GM06990 (cell line): ENCODE results near the gene WNT9A.

Source experiments
- DNase-seq: peaks from one replicate; pipeline ENCODE4 v3.0.0-alpha.2; 2011; ENCODE audit not compliant: insufficient read length; ENCODE audit errors: extremely low read depth
- H3K27me3 ChIP-seq: replicated peaks from 2 replicates; pipeline ENCODE4 v1.6.0; 2011; ENCODE audit warnings: low read length; ENCODE audit not compliant: control insufficient read depth, insufficient read depth
- H3K36me3 ChIP-seq: 2 replicates; pipeline ENCODE4 v1.5.1; 2011; ENCODE audit warnings: low read length; ENCODE audit not compliant: control insufficient read depth, insufficient read depth
- H3K4me3 ChIP-seq: replicated peaks from 2 replicates; pipeline ENCODE4 v1.5.1; 2011; ENCODE audit warnings: low read depth, mild to moderate bottlenecking, control low read depth, low read length
- TF ChIP-seq, protein P1 (sequence below): IDR thresholded peaks from 2 replicates; pipeline ENCODE4 v1.5.1; 2011; ENCODE audit warnings: low read length, control low read depth, mild to moderate bottlenecking, inconsistent platforms; ENCODE audit not compliant: insufficient read depth, poor library complexity, severe bottlenecking

The WNT9A gene

DNA sequence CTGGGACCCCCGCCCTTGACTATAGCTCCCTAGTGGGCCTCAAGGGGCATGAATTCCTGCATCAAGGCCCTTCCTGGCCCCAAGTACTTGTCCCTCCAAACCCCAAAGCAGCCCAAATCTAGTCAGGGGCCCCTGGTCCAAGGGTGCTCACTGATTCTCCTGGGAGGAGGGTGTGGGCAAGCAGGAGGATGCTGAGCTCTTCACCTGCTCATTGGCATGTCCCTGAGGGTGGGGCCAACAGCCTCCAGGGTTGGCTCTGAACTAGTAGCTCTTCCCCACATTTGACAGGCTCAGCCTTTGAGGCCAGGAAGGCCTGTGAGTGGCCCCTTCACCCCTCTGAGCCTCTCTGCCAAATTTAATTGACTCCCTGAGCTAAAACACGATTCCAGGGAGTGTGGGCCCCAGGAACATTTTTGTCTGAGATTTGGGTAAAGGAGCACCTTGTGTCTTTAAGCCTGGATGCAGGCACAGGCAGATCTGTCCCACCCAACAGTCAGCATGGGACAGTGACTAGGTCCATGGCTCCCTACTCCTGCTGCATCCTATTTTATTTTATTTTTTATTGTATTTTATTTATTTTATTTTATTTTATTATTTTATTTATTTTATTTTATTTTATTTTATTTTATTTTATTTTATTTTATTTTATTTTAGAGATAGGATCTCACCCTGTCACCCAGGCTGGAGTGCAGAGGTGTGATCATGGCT, 11.0 kb upstream of the WNT9A start:
- Histone ChIP-seq H3K36me3 (no peaks in the 10 kb centered on the region), H3K4me3 (no peak overlapping the region), H3K27me3 (no peaks in the 10 kb centered on the region; the same call in none of the 2 replicates)
- no peak for DNase-seq
- TF ChIP-seq, protein P1, sequence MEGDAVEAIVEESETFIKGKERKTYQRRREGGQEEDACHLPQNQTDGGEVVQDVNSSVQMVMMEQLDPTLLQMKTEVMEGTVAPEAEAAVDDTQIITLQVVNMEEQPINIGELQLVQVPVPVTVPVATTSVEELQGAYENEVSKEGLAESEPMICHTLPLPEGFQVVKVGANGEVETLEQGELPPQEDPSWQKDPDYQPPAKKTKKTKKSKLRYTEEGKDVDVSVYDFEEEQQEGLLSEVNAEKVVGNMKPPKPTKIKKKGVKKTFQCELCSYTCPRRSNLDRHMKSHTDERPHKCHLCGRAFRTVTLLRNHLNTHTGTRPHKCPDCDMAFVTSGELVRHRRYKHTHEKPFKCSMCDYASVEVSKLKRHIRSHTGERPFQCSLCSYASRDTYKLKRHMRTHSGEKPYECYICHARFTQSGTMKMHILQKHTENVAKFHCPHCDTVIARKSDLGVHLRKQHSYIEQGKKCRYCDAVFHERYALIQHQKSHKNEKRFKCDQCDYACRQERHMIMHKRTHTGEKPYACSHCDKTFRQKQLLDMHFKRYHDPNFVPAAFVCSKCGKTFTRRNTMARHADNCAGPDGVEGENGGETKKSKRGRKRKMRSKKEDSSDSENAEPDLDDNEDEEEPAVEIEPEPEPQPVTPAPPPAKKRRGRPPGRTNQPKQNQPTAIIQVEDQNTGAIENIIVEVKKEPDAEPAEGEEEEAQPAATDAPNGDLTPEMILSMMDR: no peak

DNA sequence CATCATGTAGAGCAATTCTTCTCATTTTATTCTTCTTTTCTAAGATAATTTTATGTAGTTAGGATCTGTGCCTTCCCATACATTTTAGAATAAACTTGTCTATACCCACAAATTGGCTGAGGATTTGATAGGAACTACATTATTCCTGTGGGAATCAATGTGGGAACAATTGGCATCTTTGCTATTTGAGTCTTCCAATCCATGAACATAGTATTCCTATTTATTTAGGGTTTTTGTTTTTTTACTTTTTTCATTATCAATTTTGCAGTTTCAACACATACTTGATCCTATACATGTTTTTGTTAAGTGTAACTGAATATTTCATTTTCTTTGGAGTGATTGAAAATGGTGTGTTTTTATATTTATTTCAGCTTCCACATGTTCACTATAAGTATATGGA, 8.1 kb upstream of the WNT9A start:
- TF ChIP-seq, protein P1: no peak
- no peak for DNase-seq

DNA sequence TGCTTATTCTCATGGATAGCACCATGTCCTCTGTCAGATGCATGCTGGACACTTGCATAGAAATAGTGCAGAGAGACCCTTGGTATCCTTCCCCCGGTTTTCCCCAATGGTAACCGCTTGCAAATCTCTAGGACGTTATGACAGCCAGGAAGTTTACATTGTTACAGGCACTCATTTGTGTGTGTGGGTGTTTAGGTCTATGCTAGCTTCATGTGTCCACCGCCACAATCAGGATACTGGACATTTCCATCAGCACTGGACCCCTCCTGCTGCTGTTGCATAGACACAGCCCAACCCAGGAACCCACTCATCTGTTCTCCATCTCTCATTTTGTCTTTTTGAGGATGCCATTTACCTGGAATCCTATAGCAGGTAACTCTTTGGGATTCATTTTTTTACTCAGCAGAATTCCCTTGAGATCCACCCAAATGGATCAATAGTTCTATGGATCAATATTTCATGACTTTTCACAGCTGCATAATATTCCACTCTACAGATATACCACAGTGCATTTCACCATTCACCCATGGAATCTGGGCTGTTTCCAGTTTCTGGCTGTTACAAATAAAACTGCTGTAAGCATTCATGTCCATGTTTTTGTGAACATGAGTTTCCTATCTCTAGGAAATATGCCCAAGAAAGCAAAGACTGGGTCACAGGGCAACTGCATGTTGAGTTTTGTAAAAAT, 6.6 kb upstream of the WNT9A start:
- no peak for DNase-seq
- no peak overlapping the region for H3K4me3 ChIP-seq
- TF ChIP-seq, protein P1: no peak
- H3K36me3 ChIP-seq: no peaks in the 10 kb centered on the region
- H3K27me3 ChIP-seq: no peaks in the 10 kb centered on the region; the same call in none of the 2 replicates

More for the DNA sequence above, 8.1 kb upstream of the WNT9A start:
- Histone ChIP-seq H3K36me3 (no peaks in the 10 kb centered on the region), H3K27me3 (no peaks in the 10 kb centered on the region; the same call in 1 of the 2 replicates), H3K4me3 (no peak overlapping the region)

DNA sequence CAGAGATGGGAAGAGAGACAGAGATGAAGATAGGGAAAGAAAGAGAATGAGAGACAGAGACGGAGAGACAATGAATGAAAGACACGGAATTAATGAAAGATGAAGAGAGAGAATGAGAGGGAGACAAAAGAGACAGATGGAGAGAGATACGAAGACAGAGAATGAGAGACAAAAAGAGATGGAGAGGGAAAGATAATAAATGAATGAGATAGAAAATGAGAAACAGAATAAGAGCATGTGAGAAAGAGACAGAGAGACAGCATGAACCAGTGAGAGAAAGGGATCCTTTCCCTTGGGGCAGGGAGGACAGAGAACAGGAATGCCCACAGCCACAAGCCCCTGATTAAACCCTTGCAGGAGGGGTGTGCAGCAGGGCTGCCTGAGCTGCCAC, 5.3 kb upstream of the WNT9A start:
- Histone ChIP-seq H3K4me3 (no peak overlapping the region), H3K36me3 (no peaks in the 10 kb centered on the region), H3K27me3 (no peaks in the 10 kb centered on the region; the same call in none of the 2 replicates)
- no peak for DNase-seq
- TF ChIP-seq, protein P1: no peak

DNA sequence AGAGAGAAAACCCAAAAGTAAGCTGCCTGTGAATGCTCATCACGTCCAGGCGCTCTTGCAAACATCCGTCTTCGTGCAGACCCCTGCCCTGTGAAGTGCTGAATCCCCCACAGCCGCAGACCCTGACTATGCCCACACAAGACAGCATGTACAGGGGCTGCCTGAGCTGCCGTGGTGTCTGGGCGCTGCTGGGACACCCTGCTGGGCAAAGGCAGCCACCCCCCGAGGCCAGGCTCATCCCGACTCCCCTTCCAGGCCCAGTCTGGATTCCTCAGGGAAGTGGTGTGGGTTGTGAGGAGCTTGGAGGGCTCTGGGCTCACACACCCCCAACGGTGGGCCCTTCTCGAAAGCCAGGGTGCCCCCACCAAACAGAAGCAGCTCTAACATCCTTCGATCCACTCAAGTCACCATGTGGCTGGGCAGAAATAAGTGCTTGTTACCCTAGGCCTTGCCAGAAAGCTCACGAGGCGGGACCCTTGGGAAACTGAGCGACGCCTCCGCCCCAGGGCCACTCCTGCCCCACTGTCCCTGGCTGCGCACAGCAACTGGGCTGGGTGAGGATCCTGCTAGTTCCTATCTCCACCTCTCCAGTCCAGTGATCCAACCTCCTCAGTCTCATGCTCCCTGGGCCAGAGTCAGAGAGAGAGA, 4.8 kb upstream of the WNT9A start:
- H3K4me3 ChIP-seq: no peak overlapping the region
- H3K36me3 ChIP-seq: no peaks in the 10 kb centered on the region
- TF ChIP-seq, protein P1: no peak
- DNase-seq: no peak
- no peaks in the 10 kb centered on the region; the same call in none of the 2 replicates for H3K27me3 ChIP-seq
